ENCODE data around the gene WASF3. TPM values are rescaled to one million over a fixed set of nuclear protein-coding genes. Genes with fewer than 3 reads are reported as not detected.

The WASF3 gene
- total and polyA plus RNA-seq, 4 donors = 4.9 to 14.4 (median 8.3) TPM

DNA sequence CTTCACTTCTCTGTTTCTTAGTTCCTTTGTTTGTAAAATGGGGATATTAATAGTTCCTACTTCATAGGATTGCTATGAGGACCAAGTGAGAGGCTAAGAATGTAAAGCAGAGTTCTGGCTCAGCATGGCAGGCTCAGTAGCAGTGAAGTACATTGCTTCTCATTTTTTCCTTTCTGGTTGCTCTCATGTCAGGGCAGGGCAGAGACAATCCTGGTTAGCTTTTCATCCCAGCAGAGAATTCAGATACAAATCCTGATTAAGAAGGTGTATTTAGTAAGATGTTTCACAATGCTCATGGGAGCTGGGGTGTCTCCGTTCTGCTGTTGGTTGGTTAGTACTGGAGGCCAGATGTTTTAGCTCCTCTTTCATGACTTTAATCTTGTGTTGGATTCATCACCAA lies 42.9 kb downstream of the WASF3 start:
- ATAC-seq (ENCODE audit: insufficient read depth, low FRiP score) = no peak
- Histone ChIP-seq H3K9me3 (ENCODE audit: control insufficient read depth in 4 of 4, insufficient read depth in 3 of 4, low read length in 3 of 4) (peaks cover 0 to 3% (median 0%) of the 10 kb centered on the region in 4 donors), H3K36me3 (ENCODE audit: control insufficient read depth in 4 of 4, insufficient read depth in 4 of 4, low read length in 4 of 4) (no peaks in the 10 kb centered on the region), H3K9ac (ENCODE audit: insufficient read depth in 1 of 2, low read length in 2 of 2) (no peak overlapping the region), H3K27ac (ENCODE audit: low read depth in 1 of 2, low read length in 1 of 2) (no peak overlapping the region), H3K4me3 (no peak overlapping the region), H3K27me3 (ENCODE audit: control insufficient read depth in 3 of 3, insufficient read depth in 3 of 3, low read length in 2 of 3) (no peaks in the 10 kb centered on the region), H3K4me1 (ENCODE audit: control insufficient read depth in 5 of 5, insufficient read depth in 5 of 5, low read length in 5 of 5) (peaks cover 0 to 24% (median 11%) of the 10 kb centered on the region in 5 donors)
- DNase-seq = peak in 1 of 3 donors; percentile 13
- no peak for TF ChIP-seq CTCF (IDR thresholded peaks at IDR 0.05; ENCODE audit: control extremely low read depth, extremely low read depth)
- 90 to 100% methylated on average over 1 of the region's 1 CpG for WGBS, 2 donors

GRCh38 chr13:26601669-26602068 lies 44.2 kb downstream of the WASF3 start:
- 31 to 33% methylated on average over 2 of the region's 2 CpGs for WGBS, 2 donors

GRCh38 chr13:26602783-26603182 lies 45.3 kb downstream of the WASF3 start:
- Histone ChIP-seq H3K36me3 (ENCODE audit: control insufficient read depth in 4 of 4, insufficient read depth in 4 of 4, low read length in 4 of 4) (no peaks in the 10 kb centered on the region), H3K27ac (ENCODE audit: low read depth in 1 of 2, low read length in 1 of 2) (no peak overlapping the region), H3K4me3 (no peak overlapping the region), H3K4me1 (ENCODE audit: control insufficient read depth in 5 of 5, insufficient read depth in 5 of 5, low read length in 5 of 5) (peaks cover 0 to 25% (median 11%) of the 10 kb centered on the region in 5 donors), H3K9ac (ENCODE audit: insufficient read depth in 1 of 2, low read length in 2 of 2) (no peak overlapping the region), H3K9me3 (ENCODE audit: control insufficient read depth in 4 of 4, insufficient read depth in 3 of 4, low read length in 3 of 4) (peaks cover 0 to 3% (median 0%) of the 10 kb centered on the region in 4 donors), H3K27me3 (ENCODE audit: control insufficient read depth in 3 of 3, insufficient read depth in 3 of 3, low read length in 2 of 3) (no peaks in the 10 kb centered on the region)
- ATAC-seq (ENCODE audit: insufficient read depth, low FRiP score) (no peak), DNase-seq (no peak)
- WGBS, 2 donors = 88% methylated on average over 3 of the region's 3 CpGs
- no peak for TF ChIP-seq CTCF (IDR thresholded peaks at IDR 0.05; ENCODE audit: control extremely low read depth, extremely low read depth)

More at GRCh38 chr13:26601669-26602068, 44.2 kb downstream of the WASF3 start:
- Histone ChIP-seq H3K27ac (ENCODE audit: low read depth in 1 of 2, low read length in 1 of 2) (no peak overlapping the region), H3K4me3 (no peak overlapping the region), H3K9ac (ENCODE audit: insufficient read depth in 1 of 2, low read length in 2 of 2) (no peak overlapping the region), H3K4me1 (ENCODE audit: control insufficient read depth in 5 of 5, insufficient read depth in 5 of 5, low read length in 5 of 5) (peaks cover 0 to 25% (median 11%) of the 10 kb centered on the region in 5 donors), H3K36me3 (ENCODE audit: control insufficient read depth in 4 of 4, insufficient read depth in 4 of 4, low read length in 4 of 4) (no peaks in the 10 kb centered on the region), H3K27me3 (ENCODE audit: control insufficient read depth in 3 of 3, insufficient read depth in 3 of 3, low read length in 2 of 3) (no peaks in the 10 kb centered on the region), H3K9me3 (ENCODE audit: control insufficient read depth in 4 of 4, insufficient read depth in 3 of 4, low read length in 3 of 4) (peaks cover 0 to 3% (median 0%) of the 10 kb centered on the region in 4 donors)
- DNase-seq (peak in 2 of 3 donors; percentile 25 to 31), ATAC-seq (ENCODE audit: insufficient read depth, low FRiP score) (no peak)
- no peak for TF ChIP-seq CTCF (IDR thresholded peaks at IDR 0.05; ENCODE audit: control extremely low read depth, extremely low read depth)

Data from lung (tissue), 12 donors.